DOHH2 (cell line): Measurements from ENCODE around the gene SEC62.

Experiments
- H3F3A ChIP-seq: fragments of 200-600 bp; sonication (generic), shearing (Covaris generic); 2 replicates; pipeline ENCODE4 v1.6.0; 2016; ENCODE audit warnings: antibody characterized with exemption, mild to moderate bottlenecking; ENCODE audit not compliant: control insufficient read depth, insufficient read depth
- H3K27ac ChIP-seq: fragments of 200-600 bp; sonication (generic); 2 replicates; pipeline ENCODE4 v1.5.1; 2014; ENCODE audit warnings: low read depth, mild to moderate bottlenecking, low read length, moderate library complexity
- H3K27me3 ChIP-seq: fragments of 200-600 bp; sonication (generic); 2 replicates; pipeline ENCODE4 v1.6.1; 2014; ENCODE audit warnings: mild to moderate bottlenecking, low read length, mixed read lengths; ENCODE audit not compliant: control insufficient read depth
- H3K36me3 ChIP-seq: fragments of 200-600 bp; sonication (generic); 2 replicates; pipeline ENCODE4 v1.6.1; 2014; ENCODE audit warnings: mild to moderate bottlenecking, low read length, moderate library complexity, mixed read lengths; ENCODE audit not compliant: control insufficient read depth
- H3K4me1 ChIP-seq: fragments of 200-600 bp; sonication (generic); 2 replicates; pipeline ENCODE4 v1.6.1; 2014; ENCODE audit warnings: mild to moderate bottlenecking, low read length, mixed read lengths; ENCODE audit not compliant: control insufficient read depth
- H3K4me2 ChIP-seq: fragments of 200-600 bp; sonication (generic); 2 replicates; pipeline ENCODE4 v1.6.0; 2014; ENCODE audit warnings: mild to moderate bottlenecking, low read length, moderate library complexity
- H3K4me3 ChIP-seq: fragments of 200-600 bp; sonication (generic); 2 replicates; pipeline ENCODE4 v1.5.1; 2014; ENCODE audit warnings: mild to moderate bottlenecking, low read length, mixed read lengths
- H3K79me2 ChIP-seq: fragments of 200-600 bp; sonication (generic); 2 replicates; pipeline ENCODE4 v1.6.1; 2014; ENCODE audit warnings: mild to moderate bottlenecking, low read length, mixed read lengths; ENCODE audit not compliant: control insufficient read depth
- H3K9me2 ChIP-seq: fragments of 200-600 bp; sonication (generic); replicated peaks from 2 replicates; pipeline ENCODE4 v1.6.1; 2014; ENCODE audit warnings: mild to moderate bottlenecking, low read length, mixed read lengths; ENCODE audit not compliant: control insufficient read depth
- H3K9me3 ChIP-seq: fragments of 200-600 bp; sonication (generic); 2 replicates; pipeline ENCODE4 v1.6.1; 2014; ENCODE audit warnings: antibody characterized with exemption, low read length, mixed read lengths; ENCODE audit not compliant: control insufficient read depth, insufficient read depth
- H4K20me1 ChIP-seq: fragments of 200-600 bp; sonication (generic); 2 replicates; pipeline ENCODE4 v1.6.0; 2014; ENCODE audit warnings: low read depth, mild to moderate bottlenecking, antibody characterized with exemption, low read length, moderate library complexity; ENCODE audit not compliant: control insufficient read depth, insufficient read depth
- CTCF ChIP-seq: fragments of 200-600 bp; sonication (generic); IDR thresholded peaks from one replicate; pipeline ENCODE4 v1.5.1; 2014; ENCODE audit warnings: antibody characterized with exemption, mild to moderate bottlenecking, low read depth, low read length; ENCODE audit not compliant: poor library complexity, severe bottlenecking
- EZH2phosphoT487 ChIP-seq: fragments of 200-600 bp; sonication (generic); IDR thresholded peaks from 2 replicates; pipeline ENCODE4 v1.6.1; 2017; ENCODE audit warnings: borderline replicate concordance, mild to moderate bottlenecking, antibody characterized with exemption, low read length, moderate library complexity, mixed read lengths

SEC62 gene

GRCh38 chr3:169929830-169930519 lies 36.6 kb upstream of the SEC62 start:
- no peak overlapping the region for H3K4me3 ChIP-seq
- H3F3A ChIP-seq: peaks cover 26% of the 10 kb centered on the region
- TF ChIP-seq EZH2phosphoT487 (no peak), CTCF (peak; percentile 75)
- H3K9me3 ChIP-seq: no peaks in the 10 kb centered on the region
- H3K4me2 ChIP-seq: peak overlapping the region; percentile 94
- peaks cover 60% of the 10 kb centered on the region for H3K4me1 ChIP-seq
- peaks cover 17% of the 10 kb centered on the region for H3K79me2 ChIP-seq
- H3K9me2 ChIP-seq: no peaks in the 10 kb centered on the region
- H4K20me1 ChIP-seq: no peaks in the 10 kb centered on the region
- no peaks in the 10 kb centered on the region for H3K27me3 ChIP-seq
- H3K36me3 ChIP-seq: peaks cover 9% of the 10 kb centered on the region; the same call in 1 of the 2 replicates
- H3K27ac ChIP-seq: peak overlapping the region; percentile 96

- Histone ChIP-seq H3F3A (peaks cover 26% of the 10 kb centered on the region), H3K36me3 (peaks cover 9% of the 10 kb centered on the region; the same call in 1 of the 2 replicates), H3K9me3 (no peaks in the 10 kb centered on the region), H3K27me3 (no peaks in the 10 kb centered on the region), H3K79me2 (peaks cover 17% of the 10 kb centered on the region), H3K9me2 (no peaks in the 10 kb centered on the region), H3K4me3 (peak overlapping the region; percentile 71; the same call in 1 of the 2 replicates), H3K4me1 (peaks cover 69% of the 10 kb centered on the region), H3K4me2 (peak overlapping the region; percentile 94), H3K27ac (peak overlapping the region; percentile 96), H4K20me1 (no peaks in the 10 kb centered on the region)
- TF ChIP-seq CTCF (no peak), EZH2phosphoT487 (no peak)
These were observed 35.8 kb upstream of the SEC62 start for GRCh38 chr3:169930843-169931242.

GRCh38 chr3:169931747-169932520 lies 34.7 kb upstream of the SEC62 start:
- peaks cover 9% of the 10 kb centered on the region; the same call in 1 of the 2 replicates for H3K36me3 ChIP-seq
- no peaks in the 10 kb centered on the region for H3K9me2 ChIP-seq
- peak overlapping the region; percentile 96 for H3K27ac ChIP-seq
- H3F3A ChIP-seq: peaks cover 37% of the 10 kb centered on the region
- H4K20me1 ChIP-seq: no peaks in the 10 kb centered on the region
- H3K4me2 ChIP-seq: peak overlapping the region; percentile 94
- H3K4me1 ChIP-seq: peaks cover 71% of the 10 kb centered on the region
- H3K9me3 ChIP-seq: no peaks in the 10 kb centered on the region
- H3K27me3 ChIP-seq: no peaks in the 10 kb centered on the region
- peak overlapping the region; percentile 71 for H3K4me3 ChIP-seq
- no peak for TF ChIP-seq CTCF
- no peak for TF ChIP-seq EZH2phosphoT487
- peaks cover 17% of the 10 kb centered on the region for H3K79me2 ChIP-seq
